Heart left ventricle (tissue), 16 donors: ENCODE results near the gene DVL1. TPM values are rescaled to one million over a fixed set of nuclear protein-coding genes. Genes with fewer than 3 reads are reported as not detected.

Experiments used
- ATAC-seq, 4 donors: fragments of 200-7000 bp; cut with Tn5 transposase; one replicate each; pipeline ENCODE4 v1.9.1; 2020 to 2022; ENCODE audit warnings: moderate library complexity in 4 of 4, mild to moderate bottlenecking in 3 of 4, moderate number of reproducible peaks in 1 of 4
- DNase-seq, 5 donors: peaks; one replicate each; pipeline ENCODE4 v3.0.0-alpha.2; 2020
- H3K27ac ChIP-seq, 12 donors: fragments of 200-600 bp; sonication (generic) in 4 of 12; one replicate each; pipeline versions ENCODE4 v1.5.0 to v1.8.0; 2016 to 2022; ENCODE audit warnings: mild to moderate bottlenecking in 2 of 12
- H3K27me3 ChIP-seq, 9 donors: fragments of 200-600 bp; sonication (generic) in 2 of 9; one replicate each; pipeline versions ENCODE4 v1.5.1 to v1.8.0; 2016 to 2022; ENCODE audit warnings: mild to moderate bottlenecking in 3 of 9
- H3K36me3 ChIP-seq, 9 donors: fragments of 200-600 bp; sonication (generic) in 2 of 9; one replicate each; pipeline versions ENCODE4 v1.5.0 to v1.8.0; 2018 to 2022; ENCODE audit warnings: mild to moderate bottlenecking in 2 of 9
- H3K4me1 ChIP-seq, 12 donors: fragments of 200-600 bp; sonication (generic) in 4 of 12; one replicate each; pipeline versions ENCODE4 v1.5.0 to v1.8.0; 2016 to 2022; ENCODE audit warnings: mild to moderate bottlenecking in 3 of 12
- H3K4me3 ChIP-seq, 12 donors: fragments of 200-600 bp; sonication (generic) in 4 of 12; one replicate each; pipeline versions ENCODE4 v1.5.0 to v1.8.0; 2017 to 2022; ENCODE audit warnings: mild to moderate bottlenecking in 9 of 12, moderate library complexity in 4 of 12
- H3K9me3 ChIP-seq, 12 donors: fragments of 200-600 bp; sonication (generic) in 4 of 12; one replicate each; pipeline versions ENCODE4 v1.5.0 to v1.8.0; 2016 to 2022; ENCODE audit warnings: mild to moderate bottlenecking in 1 of 12
- CTCF ChIP-seq, 12 donors: fragments of 200-600 bp; sonication (generic) in 4 of 12; IDR thresholded peaks; one replicate each; pipeline versions ENCODE4 v1.5.0 to v1.8.0; 2018 to 2022; ENCODE audit warnings: antibody characterized with exemption in 12 of 12, mild to moderate bottlenecking in 5 of 12
- POLR2A ChIP-seq, 2 donors: fragments of 450-650 bp; IDR thresholded peaks; one replicate each; pipeline ENCODE4 v1.6.1; 2017; ENCODE audit warnings: antibody characterized with exemption in 2 of 2, mild to moderate bottlenecking in 2 of 2, moderate library complexity in 2 of 2
- WGBS, 4 donors: extraction: QIAGEN DNeasy Blood & Tissue Kit in 2 of 4; methylation state at CpG; one replicate each; pipeline versions ENCODE4 v1.1.5 to v1.1.7; 2013 to 2018; 5-methylcytosine and 5-hydroxymethylcytosine counted together
- intact Hi-C, 10 donors: fragments of 100-400 bp; cut with DNase I; formaldehyde crosslinking; loops; one replicate each; pipeline versions ENCODE4 v1.11.1 to v1.14.2; 2022
- polyA plus RNA-seq, 2 donors: library from polyadenylated mRNA; stranded (reverse); fragments of 200-250 nt; gene quantifications; one replicate each; pipeline ENCODE4 v1.2.3, GENCODE V29; 2013
- total RNA-seq, 9 donors: library from RNA; depleted of rRNA in 2 of 9; stranded (reverse); fragments of >200 nt in 2 of 9; fragmentation: NEBNext Ultra II Directional in 3 of 9; extraction: Animal tissue kit (Norgen Biotek cat#: 25700) in 3 of 9; gene quantifications; one replicate each; pipeline versions ENCODE4 v1.1.0 to v1.2.4, GENCODE V29; 2016 to 2023
- donor health status: ischemic (EF 13 %, LVEDD 7.1; RV severe dilation, severe dysfunction).
- donor health status: healthy with polysubstance abuse.
- donor health status: DM: no; HTN: yes; CAD: no.
- donor health status: DM: no; HTN: no; CAD: no.
- donor health status: ischemic (EF 25% LVEDD 6.9; RV normal size, moderate dysfunction).
- donor health status: ischemic (EF 25% LVEDD 5.7; RV mildly dilated, moderate dysfunction).
- donor health status: healthy.
- donor health status: DM: yes; HTN: yes; CAD: no.
- donor health status: ischemic (EF 35%, LVEDD 5.7; RV mildly dilated, moderate dysfunction).
- donor health status: nonischemic (EF 11% LVEDD 7.7; RV severe dilation, severe dysfunction).
- donor health status: DM: yes; HTN: yes; CAD: no.
- donor health status: PGD.
- donor health status: ischemic (EF 29% LVEDD 5.4; RV normal size, mild dysfunction).
- donor health status: nonischemic (EF 23%, LVEDD 6.1; RV moderate dilation, normal function).

DVL1 gene
- total and polyA plus RNA-seq, 11 donors: 75.3 to 177 (median 87.1) TPM

GRCh38 chr1:1314678-1315335, 34.4 kb downstream of the DVL1 start:
- TF ChIP-seq POLR2A (IDR thresholded peaks at IDR 0.05) (no peak), CTCF (IDR thresholded peaks at IDR 0.05) (no peak)
- no peak overlapping the region for H3K4me3 ChIP-seq
- DNase-seq (no peak), ATAC-seq (no peak)
- intact Hi-C loops: no loop called here
- 88 to 92% (median 90%) methylated on average over 22 to 23 of the region's 23 CpGs for WGBS, 4 donors
- H3K4me1 ChIP-seq: peaks cover 0 to 23% (median 11%) of the 10 kb centered on the region in 12 donors
- no peaks in the 10 kb centered on the region for H3K9me3 ChIP-seq
- H3K36me3 ChIP-seq: peaks cover 0 to 88% (median 73%) of the 10 kb centered on the region in 9 donors
- peak overlapping the region in 1 of 12 donors; percentile 49 for H3K27ac ChIP-seq
- no peaks in the 10 kb centered on the region for H3K27me3 ChIP-seq

- no peak overlapping the region for H3K27ac ChIP-seq
- DNase-seq: no peak
- H3K36me3 ChIP-seq: peaks cover 0 to 84% (median 70%) of the 10 kb centered on the region in 9 donors
- no peak for ATAC-seq
- no peaks in the 10 kb centered on the region for H3K9me3 ChIP-seq
- peaks cover 0 to 29% (median 15%) of the 10 kb centered on the region in 12 donors for H3K4me1 ChIP-seq
- intact Hi-C loops: no loop called here
- H3K4me3 ChIP-seq: no peak overlapping the region
- H3K27me3 ChIP-seq: no peaks in the 10 kb centered on the region
- 93 to 95% (median 94%) methylated on average over 15 of the region's 15 CpGs for WGBS, 4 donors
- no peak for TF ChIP-seq POLR2A (IDR thresholded peaks at IDR 0.05)
- TF ChIP-seq CTCF (IDR thresholded peaks at IDR 0.05): no peak
Measured at GRCh38 chr1:1314237-1314586, 35.0 kb downstream of the DVL1 start.

GRCh38 chr1:1313500-1314236, 35.5 kb downstream of the DVL1 start:
- intact Hi-C loops: no loop called here
- WGBS, 4 donors: 87 to 93% (median 89%) methylated on average over 24 to 37 of the region's 37 CpGs
- H3K4me1 ChIP-seq: peaks cover 0 to 31% (median 18%) of the 10 kb centered on the region in 12 donors

More at GRCh38 chr1:1313500-1314236, 35.5 kb downstream of the DVL1 start:
- no peaks in the 10 kb centered on the region for H3K27me3 ChIP-seq
- no peak for ATAC-seq
- no peak overlapping the region for H3K4me3 ChIP-seq
- DNase-seq: no peak
- TF ChIP-seq CTCF (IDR thresholded peaks at IDR 0.05): no peak
- TF ChIP-seq POLR2A (IDR thresholded peaks at IDR 0.05): no peak
- H3K36me3 ChIP-seq: peaks cover 0 to 78% (median 64%) of the 10 kb centered on the region in 9 donors
- no peak overlapping the region for H3K27ac ChIP-seq
- H3K9me3 ChIP-seq: no peaks in the 10 kb centered on the region
